DOHH2 (cell line): ENCODE data around the gene CCDC171.

Source experiments
- H3F3A ChIP-seq: fragments of 200-600 bp; sonication (generic), shearing (Covaris generic); 2 replicates; pipeline ENCODE4 v1.6.0; 2016; ENCODE audit warnings: antibody characterized with exemption, mild to moderate bottlenecking; ENCODE audit not compliant: control insufficient read depth, insufficient read depth
- H3K27ac ChIP-seq: fragments of 200-600 bp; sonication (generic); 2 replicates; pipeline ENCODE4 v1.5.1; 2014; ENCODE audit warnings: low read depth, mild to moderate bottlenecking, low read length, moderate library complexity
- H3K27me3 ChIP-seq: fragments of 200-600 bp; sonication (generic); 2 replicates; pipeline ENCODE4 v1.6.1; 2014; ENCODE audit warnings: mild to moderate bottlenecking, low read length, mixed read lengths; ENCODE audit not compliant: control insufficient read depth
- H3K36me3 ChIP-seq: fragments of 200-600 bp; sonication (generic); 2 replicates; pipeline ENCODE4 v1.6.1; 2014; ENCODE audit warnings: mild to moderate bottlenecking, low read length, moderate library complexity, mixed read lengths; ENCODE audit not compliant: control insufficient read depth
- H3K4me1 ChIP-seq: fragments of 200-600 bp; sonication (generic); 2 replicates; pipeline ENCODE4 v1.6.1; 2014; ENCODE audit warnings: mild to moderate bottlenecking, low read length, mixed read lengths; ENCODE audit not compliant: control insufficient read depth
- H3K4me2 ChIP-seq: fragments of 200-600 bp; sonication (generic); 2 replicates; pipeline ENCODE4 v1.6.0; 2014; ENCODE audit warnings: mild to moderate bottlenecking, low read length, moderate library complexity
- H3K4me3 ChIP-seq: fragments of 200-600 bp; sonication (generic); 2 replicates; pipeline ENCODE4 v1.5.1; 2014; ENCODE audit warnings: mild to moderate bottlenecking, low read length, mixed read lengths
- H3K79me2 ChIP-seq: fragments of 200-600 bp; sonication (generic); 2 replicates; pipeline ENCODE4 v1.6.1; 2014; ENCODE audit warnings: mild to moderate bottlenecking, low read length, mixed read lengths; ENCODE audit not compliant: control insufficient read depth
- H3K9me2 ChIP-seq: fragments of 200-600 bp; sonication (generic); replicated peaks from 2 replicates; pipeline ENCODE4 v1.6.1; 2014; ENCODE audit warnings: mild to moderate bottlenecking, low read length, mixed read lengths; ENCODE audit not compliant: control insufficient read depth
- H3K9me3 ChIP-seq: fragments of 200-600 bp; sonication (generic); 2 replicates; pipeline ENCODE4 v1.6.1; 2014; ENCODE audit warnings: antibody characterized with exemption, low read length, mixed read lengths; ENCODE audit not compliant: control insufficient read depth, insufficient read depth
- H4K20me1 ChIP-seq: fragments of 200-600 bp; sonication (generic); 2 replicates; pipeline ENCODE4 v1.6.0; 2014; ENCODE audit warnings: low read depth, mild to moderate bottlenecking, antibody characterized with exemption, low read length, moderate library complexity; ENCODE audit not compliant: control insufficient read depth, insufficient read depth
- CTCF ChIP-seq: fragments of 200-600 bp; sonication (generic); IDR thresholded peaks from one replicate; pipeline ENCODE4 v1.5.1; 2014; ENCODE audit warnings: antibody characterized with exemption, mild to moderate bottlenecking, low read depth, low read length; ENCODE audit not compliant: poor library complexity, severe bottlenecking
- EZH2phosphoT487 ChIP-seq: fragments of 200-600 bp; sonication (generic); IDR thresholded peaks from 2 replicates; pipeline ENCODE4 v1.6.1; 2017; ENCODE audit warnings: borderline replicate concordance, mild to moderate bottlenecking, antibody characterized with exemption, low read length, moderate library complexity, mixed read lengths

CCDC171 gene

GRCh38 chr9:15543047-15543813 lies 9.6 kb upstream of the CCDC171 start:
- no peak for TF ChIP-seq CTCF
- TF ChIP-seq EZH2phosphoT487: no peak
- H3F3A ChIP-seq: no peaks in the 10 kb centered on the region
- H3K27ac ChIP-seq: no peak overlapping the region
- no peaks in the 10 kb centered on the region for H3K27me3 ChIP-seq
- H3K9me3 ChIP-seq: no peaks in the 10 kb centered on the region
- no peaks in the 10 kb centered on the region for H4K20me1 ChIP-seq
- no peaks in the 10 kb centered on the region for H3K36me3 ChIP-seq
- H3K9me2 ChIP-seq: no peaks in the 10 kb centered on the region
- H3K4me1 ChIP-seq: peaks cover 3% of the 10 kb centered on the region
- H3K79me2 ChIP-seq: no peaks in the 10 kb centered on the region
- H3K4me2 ChIP-seq: no peak overlapping the region
- H3K4me3 ChIP-seq: no peak overlapping the region

- H3K4me1 ChIP-seq: peaks cover 13% of the 10 kb centered on the region
- no peak overlapping the region for H3K27ac ChIP-seq
- H3K36me3 ChIP-seq: peaks cover 5% of the 10 kb centered on the region; the same call in 1 of the 2 replicates
- H3K9me3 ChIP-seq: no peaks in the 10 kb centered on the region
- TF ChIP-seq EZH2phosphoT487: no peak
- TF ChIP-seq CTCF: no peak
- H3K4me3 ChIP-seq: no peak overlapping the region
- no peaks in the 10 kb centered on the region for H4K20me1 ChIP-seq
- no peaks in the 10 kb centered on the region for H3K27me3 ChIP-seq
- peaks cover 5% of the 10 kb centered on the region for H3K79me2 ChIP-seq
- no peaks in the 10 kb centered on the region for H3K9me2 ChIP-seq
- peaks cover 11% of the 10 kb centered on the region for H3F3A ChIP-seq
- H3K4me2 ChIP-seq: no peak overlapping the region
These were observed 3.2 kb upstream of the CCDC171 start for GRCh38 chr9:15549611-15550010.

GRCh38 chr9:15553528-15553898 lies 670 bp downstream of the CCDC171 start:
- peaks cover 20% of the 10 kb centered on the region for H3F3A ChIP-seq
- H3K4me2 ChIP-seq: peak overlapping the region; percentile 82
- H3K36me3 ChIP-seq: peaks cover 18% of the 10 kb centered on the region
- peak overlapping the region; percentile 91 for H3K4me3 ChIP-seq
- H3K9me3 ChIP-seq: no peaks in the 10 kb centered on the region
- H3K27me3 ChIP-seq: no peaks in the 10 kb centered on the region
- TF ChIP-seq EZH2phosphoT487 (no peak), CTCF (no peak)
- H3K9me2 ChIP-seq: no peaks in the 10 kb centered on the region
- peaks cover 19% of the 10 kb centered on the region for H3K79me2 ChIP-seq
- no peaks in the 10 kb centered on the region for H4K20me1 ChIP-seq
- H3K27ac ChIP-seq: peak overlapping the region; percentile 97
- peaks cover 29% of the 10 kb centered on the region for H3K4me1 ChIP-seq
